Erythroblast (primary cell): Measurements from ENCODE around the gene UBASH3B.

Source experiments
- GATA1 ChIP-seq: IDR thresholded peaks from 2 replicates; pipeline ENCODE4 v1.6.1; 2011; ENCODE audit warnings: low read depth, mild to moderate bottlenecking, control low read depth, low read length, moderate library complexity
- POLR2A ChIP-seq: IDR thresholded peaks from 2 replicates; pipeline ENCODE4 v1.6.1; 2011; ENCODE audit warnings: mild to moderate bottlenecking, low read length

GRCh38 chr11:122653916-122654585 lies 1.5 kb upstream of the UBASH3B start:
- TF ChIP-seq POLR2A (no peak), GATA1 (no peak)
